GM19025 (cell line): ENCODE measurements around the gene MSI2.

ENCODE experiments used
- ATAC-seq: cut with Tn5 transposase; IDR thresholded peaks from one replicate; pipeline ENCODE4 v1.9.1; 2021; ENCODE audit warnings: mild to moderate bottlenecking, low read depth, moderate library complexity; ENCODE audit not compliant: unreplicated experiment

The MSI2 gene

DNA sequence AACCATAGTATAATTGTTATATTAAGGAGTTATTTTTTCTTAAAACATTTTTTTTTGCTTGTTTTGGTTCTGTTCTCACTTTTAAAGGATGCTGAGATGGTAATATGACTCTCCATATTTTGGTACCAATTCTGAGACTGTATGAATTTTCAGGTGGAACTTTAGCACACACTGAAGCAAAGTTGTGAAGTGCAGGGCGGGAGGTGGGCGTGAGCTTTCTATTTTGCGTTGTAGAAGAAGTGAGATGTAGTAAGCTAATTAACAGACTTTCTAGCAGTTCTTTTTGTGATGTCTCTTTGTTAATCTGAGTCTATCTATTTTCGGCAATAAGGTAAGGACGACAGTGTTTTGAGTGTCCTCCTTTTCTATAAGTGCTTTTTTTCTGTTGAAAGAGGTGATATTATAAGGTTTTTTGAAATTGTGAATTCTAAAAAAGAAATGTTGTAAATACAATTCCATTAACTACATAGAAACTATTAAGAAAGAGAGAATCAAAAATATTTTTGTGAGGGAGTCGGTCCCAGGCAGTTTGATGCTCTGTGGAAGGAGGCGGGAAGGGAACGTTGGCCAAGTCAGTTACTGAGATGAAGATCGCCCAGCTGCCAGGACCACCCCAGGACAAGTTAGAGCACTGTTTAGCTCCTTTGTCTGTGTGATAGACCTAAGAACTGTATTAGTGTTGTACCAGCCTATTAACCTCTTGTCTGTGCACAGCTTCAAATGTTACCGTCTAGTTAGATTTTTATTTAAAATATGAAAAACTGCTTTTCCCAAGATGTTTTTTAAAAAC, 423.8 kb downstream of the MSI2 start:
- no peak for ATAC-seq

DNA sequence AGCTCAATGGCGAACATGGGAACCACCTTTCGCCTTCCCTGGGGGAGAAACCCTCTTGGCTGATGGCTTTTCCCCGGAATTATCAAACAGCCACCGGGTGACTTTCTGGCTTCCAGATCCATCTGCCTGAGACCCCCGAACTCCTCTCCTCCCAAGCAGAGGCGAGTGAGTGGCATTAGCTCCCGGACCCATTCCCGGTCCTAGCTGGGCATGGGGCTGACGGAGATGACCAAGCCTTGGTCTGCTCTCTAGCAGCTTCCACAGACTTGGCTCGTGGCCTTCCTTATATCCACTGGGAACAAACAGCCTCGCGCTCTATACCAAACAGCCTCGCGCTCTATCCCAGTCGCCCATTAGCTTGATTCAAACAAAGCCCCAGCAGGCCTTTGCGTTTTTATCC, 426.4 kb downstream of the MSI2 start:
- ATAC-seq: no peak

GRCh38 chr17:57684711-57685498, 428.6 kb downstream of the MSI2 start:
- ATAC-seq: no peak

DNA sequence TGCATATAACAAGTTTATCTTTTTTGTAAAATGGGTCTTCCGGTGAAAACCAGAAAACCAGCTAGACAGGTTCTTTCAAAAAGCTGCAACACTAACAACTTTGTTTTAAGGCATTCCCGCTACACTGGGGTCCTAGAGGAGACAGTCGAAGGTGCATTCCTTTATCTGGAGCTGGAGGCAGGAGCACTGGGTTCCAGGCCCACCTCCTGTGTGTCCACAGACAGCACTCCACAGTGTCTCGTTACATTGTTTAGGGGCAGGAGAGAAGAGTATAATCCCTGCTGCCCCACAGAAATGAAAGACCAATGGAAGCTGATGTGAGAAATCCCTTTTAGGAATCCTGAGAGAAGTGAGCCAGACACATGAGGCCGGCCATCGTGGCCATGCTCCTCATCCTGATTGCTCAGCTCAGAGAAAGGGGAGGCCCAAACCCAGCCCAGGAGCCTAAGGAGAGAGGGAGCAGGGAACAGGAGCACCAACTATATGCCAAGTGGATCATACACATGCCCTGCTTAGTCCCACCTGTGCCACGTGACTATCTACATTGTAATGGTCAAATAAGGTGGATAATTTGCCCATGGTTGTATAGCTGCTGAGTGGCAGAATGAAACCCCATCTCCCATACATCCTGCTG, 429.3 kb downstream of the MSI2 start:
- ATAC-seq: no peak

GRCh38 chr17:57687642-57688041, 431.3 kb downstream of the MSI2 start:
- no peak for ATAC-seq

- ATAC-seq: no peak
Observed at GRCh38 chr17:57689254-57689653, 432.9 kb downstream of the MSI2 start.

DNA sequence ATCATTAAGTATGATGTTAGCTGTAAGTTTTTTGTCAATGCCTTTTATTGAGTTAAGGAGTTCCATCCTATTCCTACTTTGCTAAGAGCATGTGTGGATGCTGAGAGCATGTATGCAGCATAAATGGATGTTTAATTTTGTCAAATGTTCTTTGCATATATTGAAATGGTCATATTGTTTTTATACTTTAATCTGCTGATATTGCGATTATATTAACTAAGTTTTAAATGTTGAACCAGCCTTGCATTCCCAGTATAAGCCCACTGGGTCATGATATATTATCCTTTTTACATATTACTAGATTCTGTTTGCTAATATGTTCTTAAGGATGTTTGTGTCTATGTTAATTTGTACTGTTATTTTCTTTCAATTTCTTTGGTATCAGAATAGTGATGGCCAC, 435.6 kb downstream of the MSI2 start:
- no peak for ATAC-seq

GRCh38 chr17:57692770-57693169, 436.4 kb downstream of the MSI2 start:
- ATAC-seq: no peak

DNA sequence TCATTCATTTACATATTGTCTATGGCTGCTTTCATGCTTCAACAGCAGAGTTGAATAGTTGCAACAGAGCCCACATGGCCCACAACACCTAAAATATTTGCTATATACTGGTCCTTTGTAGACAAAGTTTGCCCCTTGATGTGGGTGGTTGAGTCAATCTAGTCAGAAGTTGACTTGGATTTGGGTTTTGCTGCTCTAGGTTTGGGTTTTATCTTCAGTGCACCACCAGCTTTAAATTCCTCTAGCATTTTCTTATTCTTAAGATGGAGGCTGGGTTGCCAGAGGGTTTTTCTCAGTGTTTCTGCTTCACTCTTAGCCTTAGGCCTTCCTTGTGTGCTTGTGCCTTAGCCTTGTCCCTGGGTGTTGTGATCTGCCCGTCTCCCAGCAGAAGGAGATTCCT, 437.7 kb downstream of the MSI2 start:
- ATAC-seq: no peak

- ATAC-seq: no peak
Observed at GRCh38 chr17:57696050-57696449, 439.7 kb downstream of the MSI2 start.

GRCh38 chr17:57697197-57697596, 440.9 kb downstream of the MSI2 start:
- ATAC-seq: no peak

GRCh38 chr17:57697891-57698711, 441.8 kb downstream of the MSI2 start:
- ATAC-seq: no peak

- no peak for ATAC-seq
Observed at GRCh38 chr17:57699751-57700219, 443.5 kb downstream of the MSI2 start.

- no peak for ATAC-seq
Observed at GRCh38 chr17:57701124-57701523, 444.8 kb downstream of the MSI2 start.

- ATAC-seq: no peak
Observed at GRCh38 chr17:57703273-57703672, 446.9 kb downstream of the MSI2 start.

DNA sequence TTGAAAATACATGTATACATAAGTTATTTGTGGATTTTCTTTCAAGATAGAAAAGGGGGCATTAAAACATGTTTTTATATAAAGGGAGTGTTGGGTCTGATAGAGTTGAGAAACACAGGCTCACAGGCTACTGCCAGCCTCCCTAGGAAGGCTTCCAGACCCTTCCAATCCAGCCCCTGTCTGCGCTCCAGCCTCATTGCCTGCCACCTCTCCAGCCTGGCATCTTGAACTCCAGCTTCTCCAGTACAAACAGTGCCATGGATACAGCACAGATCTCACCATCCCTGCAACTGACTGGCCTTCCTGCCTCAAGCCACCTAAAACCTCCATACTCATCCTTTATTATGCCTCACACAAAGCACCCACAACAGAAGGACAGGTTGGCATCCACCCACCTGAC, 448.1 kb downstream of the MSI2 start:
- ATAC-seq: no peak

DNA sequence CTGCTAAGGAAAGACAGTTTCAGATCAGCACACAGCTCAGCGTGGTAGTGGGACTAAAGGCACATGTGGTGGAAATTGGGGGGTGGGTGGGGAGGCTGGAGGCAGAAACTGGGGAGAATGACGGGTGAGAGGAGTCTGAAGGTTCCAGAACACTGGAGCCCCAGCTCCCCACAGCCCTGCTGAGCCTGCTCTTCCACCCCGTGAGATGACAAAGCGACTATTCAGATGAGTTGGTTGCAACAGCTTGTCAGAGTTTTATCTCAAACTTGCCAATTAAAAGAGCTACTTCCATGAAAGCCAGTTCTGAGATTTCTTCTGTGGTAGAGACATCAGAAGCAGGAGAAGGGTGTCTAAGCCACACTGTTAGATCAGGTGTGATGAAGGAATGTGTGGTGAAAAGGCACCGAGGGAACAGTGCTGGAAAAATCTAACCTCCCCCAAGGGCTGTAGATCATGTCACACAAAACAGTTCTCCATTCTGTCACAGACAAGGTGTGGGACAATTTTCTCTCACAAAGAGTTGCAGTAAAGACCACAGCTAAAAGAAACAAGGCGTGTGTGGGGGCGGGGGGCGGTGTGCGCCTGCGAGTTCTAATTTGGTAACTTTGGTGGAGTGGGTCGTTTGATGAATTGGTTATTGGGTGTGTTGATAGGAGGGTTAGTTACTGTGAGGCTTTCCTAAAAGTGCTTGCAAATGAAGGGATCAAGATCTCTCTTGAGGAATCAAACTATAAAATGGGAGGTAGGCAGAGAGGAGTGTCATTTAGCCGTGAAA, 449.8 kb downstream of the MSI2 start:
- no peak for ATAC-seq

- no peak for ATAC-seq
Observed at GRCh38 chr17:57706761-57707160, 450.4 kb downstream of the MSI2 start.

DNA sequence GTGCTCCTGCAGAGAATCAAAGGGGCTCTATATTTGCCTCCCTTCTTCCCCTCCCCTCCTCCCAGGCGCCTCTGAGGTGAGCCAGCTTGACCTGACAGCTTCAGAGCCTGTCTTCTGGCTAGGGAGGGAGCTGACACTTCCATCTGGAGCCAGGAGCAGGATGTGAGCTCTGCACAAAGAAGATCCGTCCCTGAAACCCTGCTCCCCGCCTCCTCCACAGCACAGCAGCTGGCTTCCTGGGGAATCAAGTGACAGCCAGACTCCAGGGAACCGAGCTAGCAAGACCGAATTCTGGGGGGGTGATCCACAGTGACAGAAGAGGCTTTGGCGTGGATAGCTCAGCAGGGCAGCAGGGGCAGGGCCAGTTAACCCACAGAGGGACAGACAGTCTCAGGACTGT, 451.6 kb downstream of the MSI2 start:
- no peak for ATAC-seq

DNA sequence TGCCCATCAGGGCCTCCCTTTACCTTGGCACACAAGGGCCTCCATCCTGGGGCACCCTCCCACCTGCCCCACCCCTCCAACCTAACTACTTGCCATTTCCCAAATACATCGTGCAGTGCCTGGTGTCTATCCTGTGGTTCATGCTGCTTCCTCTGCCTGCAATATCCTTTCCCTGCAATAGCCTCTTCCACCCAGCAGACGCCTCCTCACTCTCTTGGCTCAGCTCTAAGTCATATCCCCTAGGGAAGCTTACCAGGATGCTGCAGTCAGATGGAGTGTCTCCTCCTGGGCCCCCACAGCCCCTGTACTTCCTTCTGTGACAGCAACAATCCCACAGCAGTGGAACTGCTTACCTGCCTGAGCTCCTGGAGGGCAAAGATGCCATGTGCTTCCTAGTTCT, 452.1 kb downstream of the MSI2 start:
- no peak for ATAC-seq
